Tibial nerve (tissue), 4 donors: Measurements from ENCODE around the gene VGLL4.

Experiments used
- CTCF ChIP-seq, 5 experiments: fragments of 200-600 bp in 3 of 5; fragments of 450-650 bp in 2 of 5; sonication (generic) in 3 of 5; IDR thresholded peaks; one replicate each; pipeline ENCODE4 v1.5.1; 2016 to 2019; ENCODE audit warnings: antibody characterized with exemption in 5 of 5, mild to moderate bottlenecking in 3 of 5, moderate library complexity in 2 of 5
- EP300 ChIP-seq, 2 donors: sonication (generic); formaldehyde crosslinking; IDR thresholded peaks; one replicate each; pipeline ENCODE4 v1.6.1; 2017; ENCODE audit warnings: antibody characterized with exemption in 2 of 2, mild to moderate bottlenecking in 1 of 2
- POLR2A ChIP-seq, 2 donors: fragments of 450-650 bp; IDR thresholded peaks; one replicate each; pipeline ENCODE4 v1.6.1; 2017; ENCODE audit warnings: antibody characterized with exemption in 2 of 2, mild to moderate bottlenecking in 2 of 2, moderate library complexity in 2 of 2

- TF ChIP-seq CTCF (IDR thresholded peaks at IDR 0.05) (no peak), POLR2A (IDR thresholded peaks at IDR 0.05) (peak in 1 of 2 donors; percentile 13), EP300 (IDR thresholded peaks at IDR 0.05) (peak; percentile 14 to 33)
Observed at GRCh38 chr3:11604139-11604892, 39.4 kb downstream of the VGLL4 start.
